ENCODE measurements around the gene ALB.
"Not testable (repeated sequence)": the region's sequence is repeated elsewhere in the genome, so short reads cannot be mapped to it uniquely, and the experiment has no call there.

ALB gene

DNA sequence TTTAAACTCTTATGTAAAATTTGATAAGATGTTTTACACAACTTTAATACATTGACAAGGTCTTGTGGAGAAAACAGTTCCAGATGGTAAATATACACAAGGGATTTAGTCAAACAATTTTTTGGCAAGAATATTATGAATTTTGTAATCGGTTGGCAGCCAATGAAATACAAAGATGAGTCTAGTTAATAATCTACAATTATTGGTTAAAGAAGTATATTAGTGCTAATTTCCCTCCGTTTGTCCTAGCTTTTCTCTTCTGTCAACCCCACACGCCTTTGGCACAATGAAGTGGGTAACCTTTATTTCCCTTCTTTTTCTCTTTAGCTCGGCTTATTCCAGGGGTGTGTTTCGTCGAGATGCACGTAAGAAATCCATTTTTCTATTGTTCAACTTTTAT is at the start of gene ALB:
Gene ALB (plus strand): TSS at position 246 of the 400 bp plus-strand sequence. CDS start 41 bp downstream, at position 287.
- no peak for FAIRE-seq

DNA sequence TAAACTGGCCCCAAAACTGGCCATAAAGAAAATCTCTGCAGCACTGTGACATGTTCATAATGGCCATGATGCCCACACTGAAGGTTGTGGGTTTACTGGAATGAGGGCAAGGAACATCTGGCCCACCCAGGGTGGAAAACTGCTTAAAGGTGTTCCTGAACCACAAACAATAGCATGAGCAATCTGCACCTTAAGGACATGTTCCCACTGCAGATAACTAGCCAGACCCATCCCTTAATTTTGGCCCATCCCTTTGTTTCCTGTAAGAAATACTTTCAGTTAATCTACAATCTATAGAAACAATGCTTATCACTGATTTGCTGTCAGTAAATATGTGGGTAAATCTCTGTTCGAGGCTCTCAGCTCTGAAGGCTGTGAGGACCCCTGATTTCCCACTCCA is 46.9 kb upstream of the ALB start:
- not testable (repeated sequence) for FAIRE-seq

DNA sequence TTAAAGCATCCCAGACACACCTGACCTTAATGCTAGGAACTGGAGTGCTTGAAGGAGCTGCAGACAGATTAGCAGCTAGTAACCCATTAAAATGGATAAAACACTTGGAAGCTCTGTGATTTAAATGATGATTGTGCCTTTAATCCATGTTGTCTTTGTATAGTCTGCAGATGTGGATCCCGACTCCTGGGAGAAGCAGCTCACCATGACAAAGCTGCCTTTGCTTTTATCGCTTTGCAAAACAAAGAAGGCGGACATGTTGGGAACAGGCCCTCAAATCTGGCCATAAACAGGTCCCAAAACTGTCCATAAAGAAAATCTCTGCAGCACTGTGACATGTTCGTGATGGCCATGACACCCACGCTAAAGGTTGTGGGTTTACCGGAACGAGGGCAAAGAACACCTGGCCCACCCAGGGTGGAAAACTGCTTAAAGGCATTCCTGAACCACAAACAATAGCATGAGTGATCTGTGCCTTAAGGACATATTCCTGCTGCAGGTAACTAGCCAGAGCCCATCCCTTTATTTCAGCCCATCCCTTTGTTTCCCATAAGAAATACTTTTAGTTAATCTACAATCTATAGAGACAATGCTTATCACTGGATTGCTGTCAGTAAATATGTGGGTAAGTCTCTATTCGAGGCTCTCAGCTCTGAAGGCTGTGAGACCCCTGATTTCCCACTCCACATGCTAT is 34.4 kb upstream of the ALB start:
- not testable (repeated sequence) for FAIRE-seq

DNA sequence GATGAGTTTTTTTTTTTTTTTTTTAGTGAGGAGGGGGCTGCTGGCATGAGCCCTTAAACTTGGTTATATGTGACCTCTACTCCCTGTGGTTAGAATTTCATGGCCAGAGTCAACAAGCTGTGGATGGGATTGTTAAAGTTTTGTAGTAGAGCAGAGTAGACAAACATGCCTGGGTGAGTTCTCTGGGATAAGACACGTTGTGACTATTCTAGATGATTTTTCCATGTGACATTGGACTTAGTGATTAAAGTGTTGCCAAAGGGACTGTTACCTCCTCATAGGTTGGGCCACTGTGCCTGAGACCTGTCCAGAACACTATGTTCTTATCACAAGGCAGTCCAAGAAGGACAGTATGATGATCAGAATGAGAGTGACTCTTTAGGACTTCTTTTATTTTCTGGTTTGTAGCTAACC is 28.8 kb upstream of the ALB start:
- no peak for FAIRE-seq

DNA sequence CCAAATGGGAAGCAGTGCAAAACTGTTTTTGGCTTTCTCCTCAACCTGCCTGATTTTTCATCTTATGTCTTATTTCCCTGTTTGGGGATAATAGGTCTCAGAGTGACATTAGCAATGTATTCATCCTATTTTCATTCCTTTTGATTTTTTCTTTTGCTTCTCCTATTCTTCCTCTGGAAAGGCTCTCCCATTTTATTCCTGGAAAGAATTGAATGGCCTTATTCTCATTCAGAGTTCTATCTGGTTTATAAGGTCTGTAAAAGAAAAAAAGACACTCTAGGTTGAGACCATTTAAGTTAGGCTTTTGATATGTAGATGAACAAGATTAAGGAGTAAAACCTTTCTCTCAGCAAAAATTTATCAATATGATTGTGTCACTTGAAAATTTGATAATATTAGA is 27.8 kb upstream of the ALB start:
- no peak for FAIRE-seq

DNA sequence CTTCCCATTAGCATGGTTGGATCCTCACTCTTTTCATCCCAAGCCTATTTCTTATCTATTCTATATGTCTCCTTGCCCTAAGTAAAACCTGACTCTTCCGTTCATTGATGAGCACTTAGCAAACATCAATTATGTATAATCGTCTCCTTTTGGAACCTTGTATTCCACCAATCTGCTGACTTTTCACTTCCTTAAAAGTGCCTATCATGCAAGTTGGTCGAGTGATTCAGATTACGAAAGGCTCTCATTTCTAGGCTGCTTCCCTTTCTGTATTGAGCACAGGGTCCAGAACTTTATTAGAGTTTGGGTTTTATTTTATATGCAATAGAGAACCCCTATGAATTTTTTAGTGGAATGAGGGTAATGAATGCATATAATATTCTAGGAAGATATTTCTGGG is 27.1 kb upstream of the ALB start:
- FAIRE-seq = no peak

DNA sequence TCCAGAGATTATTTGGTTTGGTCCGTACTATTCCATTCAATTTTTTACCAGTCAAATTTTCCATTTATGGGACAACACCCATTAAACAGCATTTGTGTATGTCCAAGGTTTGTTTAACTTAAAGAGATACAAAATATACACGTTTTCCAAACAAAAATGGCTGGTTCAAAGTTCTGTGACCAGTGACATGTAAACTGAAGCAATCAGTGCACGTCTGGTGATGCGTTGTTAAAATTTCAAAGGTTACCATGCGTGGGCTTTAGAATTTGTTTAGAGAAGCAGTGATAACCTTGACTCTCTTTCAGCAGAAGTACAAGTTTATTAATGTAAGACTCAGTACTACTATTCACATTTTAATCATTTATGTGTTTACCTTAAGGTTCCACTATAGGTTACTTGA is 25.2 kb upstream of the ALB start:
- no peak for FAIRE-seq

DNA sequence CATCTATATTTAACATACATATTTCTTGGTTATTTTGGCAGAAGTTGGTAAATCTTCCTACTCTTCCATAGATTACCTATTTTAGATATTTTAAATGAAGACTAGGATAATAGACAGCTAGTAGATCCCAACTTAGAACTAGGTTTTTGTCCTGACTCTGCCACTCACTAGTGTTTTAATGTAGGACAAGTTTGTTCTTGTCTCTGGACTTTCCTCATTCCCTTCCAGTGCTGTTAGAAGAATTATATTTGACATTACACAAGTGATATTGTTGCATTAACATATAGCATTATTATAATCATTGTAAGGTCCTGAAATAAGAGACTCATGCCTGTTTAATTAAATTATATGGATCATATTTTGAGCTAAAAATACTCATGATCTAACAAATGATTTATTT is 24.1 kb upstream of the ALB start:
- FAIRE-seq = no peak

DNA sequence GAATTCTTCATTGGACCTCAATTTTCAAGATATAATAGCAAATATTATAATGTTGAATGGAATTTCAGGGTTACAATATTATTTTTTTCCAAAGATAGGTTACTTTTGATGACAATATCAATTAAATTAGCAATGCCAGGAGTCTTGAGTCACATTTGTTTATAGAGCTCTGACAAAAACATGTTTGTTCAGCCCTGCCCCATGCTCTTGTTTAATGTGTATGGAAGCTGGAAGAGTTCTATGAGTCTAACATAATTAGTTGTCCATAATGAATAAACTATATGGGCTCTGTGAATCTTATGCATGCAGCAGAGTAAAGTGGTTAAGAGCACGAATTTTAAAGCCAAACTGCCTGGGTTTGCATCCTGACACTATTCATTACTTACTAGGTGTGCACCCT is 22.9 kb upstream of the ALB start:
- no peak for FAIRE-seq

DNA sequence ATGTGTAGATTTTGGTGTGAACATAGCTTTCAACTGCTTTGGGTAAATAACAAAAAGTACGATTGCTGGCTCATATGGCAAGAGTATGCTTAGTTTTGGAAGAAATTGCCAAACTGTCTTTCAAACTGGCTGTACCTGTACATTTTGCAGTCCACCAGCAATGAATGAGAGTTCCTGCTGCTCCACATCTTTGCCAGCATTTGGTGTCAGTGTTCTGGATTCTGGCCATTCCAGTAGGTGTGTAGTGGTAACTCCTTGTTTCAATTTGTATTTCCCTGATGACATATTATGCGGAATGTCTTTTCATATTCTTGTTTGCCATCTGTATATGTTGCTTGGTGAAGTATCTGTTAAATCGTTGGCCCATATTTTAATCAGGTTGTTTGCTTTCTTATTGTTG is 20.6 kb upstream of the ALB start:
- no peak for FAIRE-seq

DNA sequence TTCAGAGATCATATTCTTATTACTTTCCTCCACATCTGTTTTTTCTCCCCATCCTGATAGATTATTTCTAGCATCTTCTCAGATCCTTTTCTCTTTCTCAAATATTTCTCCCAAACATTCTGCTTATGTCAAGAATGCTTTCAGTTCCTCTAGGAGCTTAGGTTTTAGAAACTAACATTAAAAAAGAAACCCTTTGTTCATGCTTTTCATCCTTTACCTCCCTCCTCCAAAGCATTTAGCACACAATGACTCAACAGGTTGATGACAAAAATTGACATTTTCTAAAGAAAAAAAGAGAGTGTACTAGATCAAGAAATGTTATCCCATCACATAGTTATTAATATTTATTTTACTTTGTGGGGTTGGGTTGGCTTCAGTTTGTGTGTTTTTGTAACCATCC is 16.5 kb upstream of the ALB start:
- FAIRE-seq = no peak

DNA sequence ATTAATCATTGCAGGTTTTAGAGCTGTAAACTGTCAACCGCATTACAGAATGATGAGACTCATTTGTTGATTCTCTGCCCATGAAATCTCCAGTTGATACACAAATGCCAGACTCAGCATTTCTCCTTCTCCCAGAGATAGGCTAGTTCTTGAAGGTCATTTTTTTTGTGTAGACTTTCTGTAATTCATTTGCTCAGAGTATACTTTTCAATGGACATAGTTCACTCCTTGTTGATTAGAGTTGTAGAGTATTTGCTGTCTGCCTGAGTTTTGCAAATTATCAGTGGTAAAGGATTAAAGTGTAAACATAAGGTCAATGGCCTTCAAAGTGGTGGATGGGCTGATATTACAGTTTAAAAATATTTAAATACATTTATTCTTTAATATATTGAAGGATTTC is 15.2 kb upstream of the ALB start:
- no peak for FAIRE-seq

DNA sequence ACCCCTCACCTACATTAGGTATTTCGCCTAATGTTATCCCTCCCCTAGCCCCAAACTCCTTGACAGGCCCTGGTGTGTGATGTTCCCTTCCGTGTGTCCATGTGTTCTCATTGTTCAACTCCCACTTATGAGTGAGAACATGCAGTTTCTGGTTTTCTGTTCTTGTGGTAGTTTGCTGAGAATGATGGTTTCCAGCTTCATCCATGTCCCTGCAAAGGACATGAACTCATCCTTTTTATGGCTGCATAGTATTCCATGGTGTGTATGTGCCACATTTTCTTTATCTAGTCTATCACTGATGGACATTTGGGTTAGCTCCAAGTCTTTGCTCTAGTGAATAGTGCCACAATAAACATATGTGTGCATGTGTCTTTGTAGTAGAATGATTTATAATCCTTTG is 14.4 kb upstream of the ALB start:
- not testable (repeated sequence) for FAIRE-seq

DNA sequence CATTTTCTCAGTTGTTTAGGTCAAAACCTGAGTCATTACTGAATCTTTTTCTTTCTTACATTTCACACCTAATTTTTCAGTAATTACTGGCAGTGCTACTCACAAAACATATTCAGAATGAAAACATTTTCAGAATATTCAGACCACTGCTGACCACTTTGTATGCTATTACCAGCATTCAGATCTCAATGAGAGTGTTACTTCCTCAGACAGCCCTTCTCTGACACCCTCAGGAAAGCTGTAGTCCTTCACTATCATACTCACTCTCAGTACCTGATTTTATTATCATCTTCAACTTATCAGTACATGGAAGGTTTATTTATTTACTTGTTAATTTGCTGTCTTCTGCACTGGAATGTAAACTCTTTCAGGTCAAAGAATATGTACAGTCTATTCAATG is 12.3 kb upstream of the ALB start:
- FAIRE-seq = no peak

DNA sequence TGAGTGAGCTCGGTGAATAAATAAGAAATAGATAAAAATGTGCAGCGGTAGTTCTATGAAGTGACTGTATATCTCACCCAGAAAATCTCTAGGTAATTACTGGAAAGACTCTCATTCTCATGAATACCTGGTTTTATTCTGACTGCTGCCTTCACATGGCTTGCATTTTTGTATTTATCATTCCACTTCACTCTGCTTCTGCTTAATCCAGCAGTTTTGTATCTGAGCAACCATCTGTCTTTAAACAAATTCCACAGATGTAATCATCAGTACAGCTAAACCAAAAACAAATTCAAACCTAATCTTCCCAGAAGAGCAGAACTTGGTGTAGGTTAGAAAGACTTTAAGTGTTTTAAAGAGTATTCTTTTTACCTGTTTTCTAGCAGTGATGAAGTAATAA is 11.2 kb upstream of the ALB start:
- FAIRE-seq = no peak

DNA sequence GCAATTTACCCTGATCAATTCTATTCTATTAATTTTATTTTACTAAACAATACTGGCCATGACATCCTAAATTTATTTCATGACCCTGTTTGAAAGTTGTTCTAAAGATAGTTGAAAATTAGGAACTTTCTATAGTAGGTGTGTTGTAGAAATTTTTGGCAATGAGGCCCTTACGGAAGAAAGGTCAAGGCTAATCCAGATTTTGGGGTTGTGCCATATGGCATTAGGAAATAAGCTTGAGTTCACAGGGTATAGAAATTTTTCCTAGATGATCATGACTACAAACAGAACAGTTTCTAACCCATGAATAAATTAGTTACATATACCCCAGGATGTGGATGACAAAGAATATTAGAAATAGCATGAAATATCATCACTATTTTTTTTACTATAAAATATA is 7.8 kb upstream of the ALB start:
- no peak for FAIRE-seq

DNA sequence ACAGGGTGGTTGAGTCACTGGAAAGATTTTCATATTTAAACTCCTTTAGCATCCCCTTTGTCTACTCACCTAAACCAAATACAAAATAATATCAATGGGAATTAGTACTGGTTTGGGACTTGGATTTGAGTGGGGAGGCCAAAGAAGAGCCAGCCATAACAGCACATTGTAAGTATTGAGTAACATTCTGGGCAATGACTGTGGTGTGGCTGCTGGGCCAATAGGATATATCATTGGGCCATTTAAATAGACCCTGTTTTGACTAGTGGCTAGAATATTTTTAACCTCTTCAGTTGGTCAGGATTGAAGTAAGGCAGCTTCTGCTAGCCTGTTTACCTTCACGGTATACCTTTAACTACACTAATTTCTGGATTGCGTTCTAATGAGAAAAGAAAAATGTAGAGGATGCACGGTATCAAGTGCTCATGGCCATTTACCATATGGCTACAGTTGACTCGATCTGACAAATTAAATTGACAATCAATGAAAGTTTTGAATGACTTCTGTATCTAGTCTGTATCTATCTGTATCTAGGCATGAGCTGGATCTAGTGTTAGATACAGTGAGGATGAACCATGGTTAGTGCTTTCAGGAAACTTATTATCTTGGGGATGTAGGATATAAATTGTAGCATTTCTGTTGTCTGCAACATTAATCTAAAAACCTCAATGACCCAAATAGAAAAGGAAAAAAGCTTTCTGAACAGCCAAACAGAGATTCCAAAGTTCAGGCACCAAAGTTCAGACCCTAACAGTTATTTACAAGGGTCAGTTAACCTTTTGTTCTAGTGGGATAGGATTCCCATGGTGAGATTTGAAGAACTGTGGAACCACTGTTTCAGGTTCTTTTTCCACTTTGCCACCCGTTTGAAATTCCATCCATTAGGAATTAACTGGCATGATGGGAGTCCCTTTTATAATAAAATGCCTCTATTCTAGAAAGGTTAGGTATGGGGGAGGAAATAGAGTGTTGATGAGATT is 6.8 kb upstream of the ALB start:
- no peak for FAIRE-seq

DNA sequence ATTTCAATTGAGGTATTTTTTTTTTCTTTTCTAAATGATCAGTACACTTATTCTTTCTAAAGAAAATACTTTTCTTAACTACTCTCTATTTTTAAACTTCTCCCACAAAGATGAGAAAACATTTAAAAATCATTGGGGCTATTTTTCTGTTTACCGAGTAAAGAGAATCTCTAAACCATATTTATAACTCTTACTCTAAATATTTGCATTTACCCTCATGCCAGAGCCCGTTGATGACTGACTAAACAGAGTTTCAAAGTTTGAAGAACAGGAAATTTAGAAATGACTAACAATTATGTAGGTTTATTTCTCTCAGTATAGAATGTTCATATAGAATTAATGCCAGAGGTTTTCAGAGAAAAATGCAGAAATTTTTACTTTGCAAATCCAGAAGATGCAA is 2.7 kb upstream of the ALB start:
- no peak for FAIRE-seq

DNA sequence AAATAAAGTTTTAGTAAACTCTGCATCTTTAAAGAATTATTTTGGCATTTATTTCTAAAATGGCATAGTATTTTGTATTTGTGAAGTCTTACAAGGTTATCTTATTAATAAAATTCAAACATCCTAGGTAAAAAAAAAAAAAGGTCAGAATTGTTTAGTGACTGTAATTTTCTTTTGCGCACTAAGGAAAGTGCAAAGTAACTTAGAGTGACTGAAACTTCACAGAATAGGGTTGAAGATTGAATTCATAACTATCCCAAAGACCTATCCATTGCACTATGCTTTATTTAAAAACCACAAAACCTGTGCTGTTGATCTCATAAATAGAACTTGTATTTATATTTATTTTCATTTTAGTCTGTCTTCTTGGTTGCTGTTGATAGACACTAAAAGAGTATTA is 370 bp downstream of the ALB start:
- FAIRE-seq = no peak

DNA sequence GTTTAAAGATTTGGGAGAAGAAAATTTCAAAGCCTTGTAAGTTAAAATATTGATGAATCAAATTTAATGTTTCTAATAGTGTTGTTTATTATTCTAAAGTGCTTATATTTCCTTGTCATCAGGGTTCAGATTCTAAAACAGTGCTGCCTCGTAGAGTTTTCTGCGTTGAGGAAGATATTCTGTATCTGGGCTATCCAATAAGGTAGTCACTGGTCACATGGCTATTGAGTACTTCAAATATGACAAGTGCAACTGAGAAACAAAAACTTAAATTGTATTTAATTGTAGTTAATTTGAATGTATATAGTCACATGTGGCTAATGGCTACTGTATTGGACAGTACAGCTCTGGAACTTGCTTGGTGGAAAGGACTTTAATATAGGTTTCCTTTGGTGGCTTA is 1.1 kb downstream of the ALB start:
- FAIRE-seq = no peak

DNA sequence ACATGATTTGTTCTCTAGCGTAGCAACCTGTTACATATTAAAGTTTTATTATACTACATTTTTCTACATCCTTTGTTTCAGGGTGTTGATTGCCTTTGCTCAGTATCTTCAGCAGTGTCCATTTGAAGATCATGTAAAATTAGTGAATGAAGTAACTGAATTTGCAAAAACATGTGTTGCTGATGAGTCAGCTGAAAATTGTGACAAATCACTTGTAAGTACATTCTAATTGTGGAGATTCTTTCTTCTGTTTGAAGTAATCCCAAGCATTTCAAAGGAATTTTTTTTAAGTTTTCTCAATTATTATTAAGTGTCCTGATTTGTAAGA is 2.4 kb downstream of the ALB start:
- FAIRE-seq = no peak

DNA sequence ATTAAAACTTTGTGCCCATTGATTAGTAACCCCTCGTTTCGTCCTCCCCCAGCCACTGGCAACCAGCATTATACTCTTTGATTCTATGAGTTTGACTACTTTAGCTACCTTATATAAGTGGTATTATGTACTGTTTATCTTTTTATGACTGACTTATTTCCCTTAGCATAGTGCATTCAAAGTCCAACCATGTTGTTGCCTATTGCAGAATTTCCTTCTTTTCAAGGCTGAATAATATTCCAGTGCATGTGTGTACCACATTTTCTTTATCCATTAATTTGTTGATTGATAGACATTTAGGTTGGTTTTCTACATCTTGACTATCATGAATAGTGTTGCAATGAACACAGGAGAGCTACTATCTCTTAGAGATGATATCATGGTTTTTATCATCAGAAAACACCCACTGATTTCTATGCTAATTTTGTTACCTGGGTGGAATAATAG is 3.2 kb downstream of the ALB start:
- no peak for FAIRE-seq

DNA sequence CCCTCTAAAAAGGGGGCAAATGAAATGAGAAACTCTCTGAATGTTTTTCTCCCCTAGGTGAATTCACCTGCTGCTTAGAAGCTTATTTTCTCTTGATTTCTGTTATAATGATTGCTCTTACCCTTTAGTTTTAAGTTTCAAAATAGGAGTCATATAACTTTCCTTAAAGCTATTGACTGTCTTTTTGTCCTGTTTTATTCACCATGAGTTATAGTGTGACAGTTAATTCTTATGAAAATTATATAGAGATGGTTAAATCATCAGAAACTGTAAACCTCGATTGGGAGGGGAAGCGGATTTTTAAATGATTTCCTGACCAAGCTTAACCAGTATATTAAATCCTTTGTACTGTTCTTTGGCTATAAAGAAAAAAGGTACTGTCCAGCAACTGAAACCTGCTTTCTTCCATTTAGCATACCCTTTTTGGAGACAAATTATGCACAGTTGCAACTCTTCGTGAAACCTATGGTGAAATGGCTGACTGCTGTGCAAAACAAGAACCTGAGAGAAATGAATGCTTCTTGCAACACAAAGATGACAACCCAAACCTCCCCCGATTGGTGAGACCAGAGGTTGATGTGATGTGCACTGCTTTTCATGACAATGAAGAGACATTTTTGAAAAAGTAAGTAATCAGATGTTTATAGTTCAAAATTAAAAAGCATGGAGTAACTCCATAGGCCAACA is 4.2 kb downstream of the ALB start:
- FAIRE-seq = no peak

All from A204.1 (cell line).